SK-N-SH (cell line): ENCODE results near the gene ZNF438.

Experiments used
- CTCF ChIP-seq: fragments of 200-600 bp; sonication (generic); IDR thresholded peaks from 2 replicates; pipeline ENCODE4 v1.6.1; 2017; ENCODE audit warnings: antibody characterized with exemption, mild to moderate bottlenecking, moderate library complexity
- GATA2 ChIP-seq: sonication (generic); formaldehyde crosslinking; IDR thresholded peaks from 2 replicates; pipeline ENCODE4 v1.5.0; 2020; ENCODE audit warnings: mild to moderate bottlenecking, missing genetic modification reagents
- RXRA ChIP-seq: IDR thresholded peaks from 2 replicates; pipeline ENCODE4 v1.4.0; 2012; ENCODE audit warnings: low read depth, mild to moderate bottlenecking, borderline replicate concordance
- TAF1 ChIP-seq: IDR thresholded peaks from 2 replicates; pipeline ENCODE4 v1.6.1; 2012; ENCODE audit warnings: low read depth, mild to moderate bottlenecking, low read length, moderate library complexity, borderline replicate concordance
- TEAD4 ChIP-seq: IDR thresholded peaks from 2 replicates; pipeline ENCODE4 v1.4.0; 2012; ENCODE audit warnings: mild to moderate bottlenecking, borderline replicate concordance; ENCODE audit not compliant: insufficient read depth
- YY1 ChIP-seq: IDR thresholded peaks from 2 replicates; pipeline ENCODE4 v1.4.0; 2012; ENCODE audit warnings: low read depth, mild to moderate bottlenecking
- TF ChIP-seq, protein P1 (sequence below): IDR thresholded peaks from 2 replicates; pipeline ENCODE4 v1.4.0; 2012; ENCODE audit warnings: low read depth
- TF ChIP-seq, protein P2 (sequence below): IDR thresholded peaks from 2 replicates; pipeline ENCODE4 v1.4.0; 2012; ENCODE audit warnings: low read depth, borderline replicate concordance

DNA sequence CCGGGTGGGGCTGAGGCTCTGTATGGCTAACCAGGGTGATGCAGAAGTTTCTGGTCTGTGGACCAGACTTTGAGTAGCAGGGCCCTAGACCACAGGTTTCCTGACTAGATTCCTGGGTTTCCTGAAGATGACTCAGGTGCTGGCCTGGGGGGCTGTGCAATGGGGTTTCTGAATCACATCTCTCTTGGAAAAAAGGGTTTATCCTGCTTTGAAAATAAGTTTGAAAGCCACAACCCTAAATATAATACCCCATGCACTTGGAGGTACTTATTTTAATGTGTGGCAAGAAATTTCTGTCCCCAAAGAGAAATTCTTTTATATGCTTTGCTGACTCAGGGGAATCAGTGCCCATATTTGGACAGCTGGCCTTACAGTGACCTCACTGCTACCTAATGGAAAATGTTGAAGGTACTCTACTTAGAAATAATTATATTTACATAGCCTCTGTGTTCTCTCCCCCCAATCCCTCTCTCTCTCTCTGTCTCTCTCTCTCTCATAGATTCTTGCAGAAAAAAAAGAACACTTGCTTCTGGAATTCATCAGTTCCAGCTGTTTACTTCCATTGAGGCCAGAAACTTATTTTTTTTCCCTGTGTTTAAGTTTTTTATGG is 217.7 kb downstream of the ZNF438 start:
- TF ChIP-seq YY1 (no peak), GATA2 (CRISPR knock-in tag) (no peak), CTCF (no peak), TAF1 (no peak), RXRA (peak; percentile 21; the same call in 1 of the 2 replicates), TEAD4 (0 out of 2 replicates have a peak, but pooled peaks have one; percentile 27)
- TF ChIP-seq, protein P1, sequence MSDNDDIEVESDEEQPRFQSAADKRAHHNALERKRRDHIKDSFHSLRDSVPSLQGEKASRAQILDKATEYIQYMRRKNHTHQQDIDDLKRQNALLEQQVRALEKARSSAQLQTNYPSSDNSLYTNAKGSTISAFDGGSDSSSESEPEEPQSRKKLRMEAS: 0 out of 2 replicates have a peak, but pooled peaks have one; percentile 31
- TF ChIP-seq, protein P2, sequence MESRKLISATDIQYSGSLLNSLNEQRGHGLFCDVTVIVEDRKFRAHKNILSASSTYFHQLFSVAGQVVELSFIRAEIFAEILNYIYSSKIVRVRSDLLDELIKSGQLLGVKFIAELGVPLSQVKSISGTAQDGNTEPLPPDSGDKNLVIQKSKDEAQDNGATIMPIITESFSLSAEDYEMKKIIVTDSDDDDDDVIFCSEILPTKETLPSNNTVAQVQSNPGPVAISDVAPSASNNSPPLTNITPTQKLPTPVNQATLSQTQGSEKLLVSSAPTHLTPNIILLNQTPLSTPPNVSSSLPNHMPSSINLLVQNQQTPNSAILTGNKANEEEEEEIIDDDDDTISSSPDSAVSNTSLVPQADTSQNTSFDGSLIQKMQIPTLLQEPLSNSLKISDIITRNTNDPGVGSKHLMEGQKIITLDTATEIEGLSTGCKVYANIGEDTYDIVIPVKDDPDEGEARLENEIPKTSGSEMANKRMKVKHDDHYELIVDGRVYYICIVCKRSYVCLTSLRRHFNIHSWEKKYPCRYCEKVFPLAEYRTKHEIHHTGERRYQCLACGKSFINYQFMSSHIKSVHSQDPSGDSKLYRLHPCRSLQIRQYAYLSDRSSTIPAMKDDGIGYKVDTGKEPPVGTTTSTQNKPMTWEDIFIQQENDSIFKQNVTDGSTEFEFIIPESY: no peak
